Liver (tissue), 9 donors: Measurements from ENCODE around the gene SMIM11. TPM values are rescaled to one million over a fixed set of nuclear protein-coding genes. Genes with fewer than 3 reads are reported as not detected.

Experiments
- DNase-seq: peaks from one replicate; pipeline ENCODE4 v3.0.0-alpha.2; 2017; ENCODE audit warnings: low spot score
- H3K27ac ChIP-seq, 2 donors: one replicate each; pipeline ENCODE4 v1.7.0; 2013; ENCODE audit warnings: inconsistent platforms in 2 of 2, low read length in 2 of 2, control low read depth in 1 of 2, low read depth in 1 of 2, mild to moderate bottlenecking in 1 of 2
- H3K27me3 ChIP-seq, 4 donors: one replicate each; pipeline versions ENCODE4 v1.6.1 to v1.7.0; 2013; ENCODE audit warnings: low read length in 3 of 4, inconsistent platforms in 1 of 4, mild to moderate bottlenecking in 1 of 4, moderate library complexity in 1 of 4; ENCODE audit not compliant: control insufficient read depth in 4 of 4, insufficient read depth in 4 of 4
- H3K36me3 ChIP-seq, 4 donors: one replicate each; pipeline versions ENCODE4 v1.6.1 to v1.7.0; 2013; ENCODE audit warnings: low read length in 3 of 4, mild to moderate bottlenecking in 3 of 4, low read depth in 1 of 4, moderate library complexity in 1 of 4; ENCODE audit not compliant: control insufficient read depth in 4 of 4, insufficient read depth in 3 of 4
- H3K4me1 ChIP-seq, 4 donors: one replicate each; pipeline versions ENCODE4 v1.6.1 to v1.7.0; 2013; ENCODE audit warnings: low read length in 3 of 4, mild to moderate bottlenecking in 3 of 4, moderate library complexity in 1 of 4; ENCODE audit not compliant: control insufficient read depth in 4 of 4, insufficient read depth in 4 of 4
- H3K4me3 ChIP-seq, 3 donors: one replicate each; pipeline versions ENCODE4 v1.6.1 to v1.7.0; 2013; ENCODE audit warnings: low read length in 3 of 3, control low read depth in 1 of 3, low read depth in 1 of 3, mild to moderate bottlenecking in 1 of 3
- H3K9ac ChIP-seq, 2 donors: one replicate each; pipeline ENCODE4 v1.7.0; 2013; ENCODE audit warnings: low read length in 2 of 2, mild to moderate bottlenecking in 2 of 2, moderate library complexity in 2 of 2, control low read depth in 1 of 2, low read depth in 1 of 2
- H3K9me3 ChIP-seq, 4 donors: one replicate each; pipeline versions ENCODE4 v1.6.1 to v1.7.0; 2013; ENCODE audit warnings: low read length in 3 of 4; ENCODE audit not compliant: control insufficient read depth in 4 of 4
- ATF3 ChIP-seq: IDR thresholded peaks from 2 replicates; pipeline ENCODE4 v1.6.1; 2016; ENCODE audit warnings: antibody characterized with exemption
- CTCF ChIP-seq: fragments of 150-350 bp; IDR thresholded peaks from 2 replicates; pipeline ENCODE4 v1.5.1; 2017; ENCODE audit warnings: improper control_type of control experiment, low read depth, low read length; ENCODE audit not compliant: missing input control
- EGR1 ChIP-seq, 2 donors: IDR thresholded peaks; 2 replicates each; pipeline ENCODE4 v1.6.1; 2016 to 2018; ENCODE audit warnings: antibody characterized with exemption in 2 of 2, low read depth in 2 of 2
- FOXA1 ChIP-seq: IDR thresholded peaks from 2 replicates; pipeline ENCODE4 v1.6.1; 2016; ENCODE audit warnings: antibody characterized with exemption
- FOXA2 ChIP-seq: IDR thresholded peaks from 2 replicates; pipeline ENCODE4 v1.6.1; 2016; ENCODE audit warnings: antibody characterized with exemption
- GABPA ChIP-seq, 2 donors: IDR thresholded peaks in 1 of 2; conservative IDR thresholded peaks in 1 of 2; 2 replicates each; pipeline ENCODE4 v1.6.1; 2016; ENCODE audit warnings: antibody characterized with exemption in 2 of 2, mild to moderate bottlenecking in 1 of 2, moderate library complexity in 1 of 2
- HNF4A ChIP-seq, 2 donors: conservative IDR thresholded peaks; 2 replicates each; pipeline ENCODE4 v1.6.1; 2016; ENCODE audit warnings: antibody characterized with exemption in 2 of 2, mild to moderate bottlenecking in 2 of 2
- HNF4G ChIP-seq: IDR thresholded peaks from 2 replicates; pipeline ENCODE4 v1.6.1; 2016; ENCODE audit warnings: antibody characterized with exemption
- JUND ChIP-seq, 2 donors: IDR thresholded peaks; 2 replicates each; pipeline ENCODE4 v1.6.1; 2016; ENCODE audit warnings: antibody characterized with exemption in 2 of 2
- MAX ChIP-seq: IDR thresholded peaks from 2 replicates; pipeline ENCODE4 v1.6.1; 2016; ENCODE audit warnings: antibody characterized with exemption
- NR2F2 ChIP-seq: IDR thresholded peaks from 2 replicates; pipeline ENCODE4 v1.6.1; 2016; ENCODE audit warnings: antibody characterized with exemption
- RAD21 ChIP-seq, 2 donors: IDR thresholded peaks; 2 replicates each; pipeline ENCODE4 v1.6.1; 2016; ENCODE audit warnings: antibody characterized with exemption in 2 of 2, mild to moderate bottlenecking in 2 of 2
- REST ChIP-seq: IDR thresholded peaks from 2 replicates; pipeline ENCODE4 v1.6.1; 2016; ENCODE audit warnings: antibody characterized with exemption, mild to moderate bottlenecking
- RXRA ChIP-seq, 2 donors: IDR thresholded peaks; 2 replicates each; pipeline ENCODE4 v1.6.1; 2017 to 2018; ENCODE audit warnings: antibody characterized with exemption in 2 of 2, mild to moderate bottlenecking in 1 of 2
- SP1 ChIP-seq: IDR thresholded peaks from 2 replicates; pipeline ENCODE4 v1.6.1; 2018; ENCODE audit warnings: antibody characterized with exemption, mild to moderate bottlenecking
- TAF1 ChIP-seq: conservative IDR thresholded peaks from 2 replicates; pipeline ENCODE4 v1.6.1; 2016; ENCODE audit warnings: antibody characterized with exemption, mild to moderate bottlenecking
- YY1 ChIP-seq: IDR thresholded peaks from 2 replicates; pipeline ENCODE4 v1.6.1; 2016; ENCODE audit warnings: antibody characterized with exemption, mild to moderate bottlenecking
- ZBTB33 ChIP-seq: IDR thresholded peaks from 2 replicates; pipeline ENCODE4 v1.6.1; 2016; ENCODE audit warnings: antibody characterized with exemption
- WGBS: extraction: QIAGEN DNeasy Blood & Tissue Kit; methylation state at CpG from one replicate; pipeline ENCODE4 v1.1.7; 2013; 5-methylcytosine and 5-hydroxymethylcytosine counted together
- polyA plus RNA-seq, 2 donors: library from polyadenylated mRNA; stranded (reverse) in 1 of 2; unstranded in 1 of 2; fragments of 200-250 nt in 1 of 2; fragments of >200 nt in 1 of 2; fragmentation: Nextera tagmentation in 1 of 2; extraction: Ambion mirVana in 1 of 2; gene quantifications; one replicate each; pipeline versions ENCODE4 v1.2.1 to v1.2.3, GENCODE V29; 2013 to 2015
- total RNA-seq, 2 donors: library from RNA; depleted of rRNA; stranded (reverse); fragments of >200 nt; gene quantifications; one replicate each; pipeline ENCODE4 v1.2.3, GENCODE V29; 2014
- donor health status: healthy.
- donor health status: healthy.
- donor health status: healthy.
- donor health status: healthy.
- donor health status: healthy.

The SMIM11 gene
- total and polyA plus RNA-seq, 4 donors = 1.1 to 7.1 (median 5.6) TPM

GRCh38 chr21:34340061-34340460 lies 35.2 kb upstream of the SMIM11 start:
- Histone ChIP-seq H3K27ac (no peak overlapping the region), H3K9ac (no peak overlapping the region), H3K4me3 (no peak overlapping the region), H3K27me3 (no peaks in the 10 kb centered on the region), H3K36me3 (no peaks in the 10 kb centered on the region), H3K9me3 (no peaks in the 10 kb centered on the region), H3K4me1 (no peaks in the 10 kb centered on the region)
- no peak for TF ChIP-seq YY1
- no peak for TF ChIP-seq CTCF
- TF ChIP-seq REST = no peak
- no peak for TF ChIP-seq FOXA2
- TF ChIP-seq RAD21 (IDR thresholded peaks at IDR 0.05) = no peak
- no peak for TF ChIP-seq ATF3
- no peak for TF ChIP-seq EGR1 (IDR thresholded peaks at IDR 0.05; ENCODE audit: low read depth in 2 of 2)
- no peak for TF ChIP-seq FOXA1
- TF ChIP-seq HNF4G = no peak
- no peak for TF ChIP-seq NR2F2
- no peak for TF ChIP-seq GABPA (IDR thresholded peaks at IDR 0.05 in 1 of 2, conservative IDR thresholded peaks at IDR 0.05 in 1 of 2)
- TF ChIP-seq MAX = no peak
- no peak for TF ChIP-seq HNF4A (conservative IDR thresholded peaks at IDR 0.05)
- no peak for TF ChIP-seq SP1
- TF ChIP-seq JUND (IDR thresholded peaks at IDR 0.05) = no peak
- no peak for TF ChIP-seq TAF1
- no peak for TF ChIP-seq ZBTB33
- TF ChIP-seq RXRA (IDR thresholded peaks at IDR 0.05) = no peak
- WGBS = 86% methylated on average over 3 of the region's 3 CpGs
- DNase-seq = no peak
